AG09319 (cell line): ENCODE measurements around the gene PKIG.

Experiments used
- DNase-seq: peaks from one replicate; pipeline ENCODE4 v3.0.0-alpha.2; 2010; ENCODE audit warnings: low read depth; ENCODE audit errors: extremely low read depth
- TF ChIP-seq, protein P1 (sequence below): IDR thresholded peaks from 2 replicates; pipeline ENCODE4 v1.5.1; 2011; ENCODE audit warnings: low read depth, mild to moderate bottlenecking, inconsistent platforms, low read length, moderate library complexity

PKIG gene

GRCh38 chr20:44641325-44641724 is 58.9 kb downstream of the PKIG start:
- no peak for DNase-seq

DNA sequence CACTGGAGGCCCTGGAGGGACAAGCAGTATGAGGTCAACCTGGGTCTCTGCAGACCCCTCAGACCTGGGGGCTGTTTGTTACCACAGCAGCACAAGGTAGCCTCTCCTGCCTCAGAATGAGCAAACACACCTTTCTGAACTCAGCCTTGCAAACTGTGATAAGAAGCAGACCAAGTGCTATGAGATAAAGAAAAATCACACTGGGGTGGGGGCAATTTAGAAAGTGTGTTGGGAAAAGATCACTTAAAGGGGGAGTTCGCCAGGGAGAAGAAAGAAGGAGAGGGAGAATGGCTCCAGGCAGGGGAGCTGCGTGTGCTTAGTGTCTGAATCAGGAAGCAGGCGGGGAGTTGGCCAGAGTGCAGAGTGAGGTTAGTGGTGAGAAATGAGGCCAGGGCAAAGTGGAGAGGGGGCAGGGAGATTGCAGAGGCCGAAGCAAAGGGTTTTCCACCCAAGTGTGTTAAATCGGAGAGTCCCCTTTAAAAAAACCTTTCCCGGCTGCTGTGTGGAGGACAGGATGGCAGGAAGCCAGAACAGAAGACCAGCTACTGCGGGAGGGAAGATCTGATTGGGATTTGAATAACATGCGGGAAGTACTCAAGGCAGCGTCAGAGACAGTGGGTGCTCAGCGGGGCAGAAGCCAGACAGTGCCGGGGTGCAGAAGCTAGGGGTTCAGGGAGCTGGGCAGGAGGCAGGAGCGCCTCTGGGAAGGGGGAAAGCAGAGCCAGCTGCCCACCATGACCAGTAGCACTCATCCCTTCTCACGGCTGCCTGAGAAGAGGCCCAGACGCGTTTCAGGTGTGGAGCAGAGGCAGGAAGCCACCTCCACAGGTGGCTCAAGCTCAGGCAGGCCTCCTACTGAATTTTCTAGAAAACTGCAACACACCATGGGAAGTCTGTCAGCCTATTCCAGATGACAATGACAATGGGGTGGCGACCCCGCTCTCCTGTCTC is 60.1 kb downstream of the PKIG start:
- DNase-seq, result peak; percentile 24

More at GRCh38 chr20:44641325-44641724, 58.9 kb downstream of the PKIG start:
- TF ChIP-seq, protein P1, sequence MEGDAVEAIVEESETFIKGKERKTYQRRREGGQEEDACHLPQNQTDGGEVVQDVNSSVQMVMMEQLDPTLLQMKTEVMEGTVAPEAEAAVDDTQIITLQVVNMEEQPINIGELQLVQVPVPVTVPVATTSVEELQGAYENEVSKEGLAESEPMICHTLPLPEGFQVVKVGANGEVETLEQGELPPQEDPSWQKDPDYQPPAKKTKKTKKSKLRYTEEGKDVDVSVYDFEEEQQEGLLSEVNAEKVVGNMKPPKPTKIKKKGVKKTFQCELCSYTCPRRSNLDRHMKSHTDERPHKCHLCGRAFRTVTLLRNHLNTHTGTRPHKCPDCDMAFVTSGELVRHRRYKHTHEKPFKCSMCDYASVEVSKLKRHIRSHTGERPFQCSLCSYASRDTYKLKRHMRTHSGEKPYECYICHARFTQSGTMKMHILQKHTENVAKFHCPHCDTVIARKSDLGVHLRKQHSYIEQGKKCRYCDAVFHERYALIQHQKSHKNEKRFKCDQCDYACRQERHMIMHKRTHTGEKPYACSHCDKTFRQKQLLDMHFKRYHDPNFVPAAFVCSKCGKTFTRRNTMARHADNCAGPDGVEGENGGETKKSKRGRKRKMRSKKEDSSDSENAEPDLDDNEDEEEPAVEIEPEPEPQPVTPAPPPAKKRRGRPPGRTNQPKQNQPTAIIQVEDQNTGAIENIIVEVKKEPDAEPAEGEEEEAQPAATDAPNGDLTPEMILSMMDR, result no peak

GRCh38 chr20:44643154-44643519 is 60.8 kb downstream of the PKIG start:
- TF ChIP-seq, protein P1, result no peak
- DNase-seq, result no peak

More for the DNA sequence above, 60.1 kb downstream of the PKIG start:
- TF ChIP-seq, protein P1, result no peak

- TF ChIP-seq, protein P1, result no peak
- no peak for DNase-seq
Observed at GRCh38 chr20:44643596-44644229, 61.3 kb downstream of the PKIG start.

DNA sequence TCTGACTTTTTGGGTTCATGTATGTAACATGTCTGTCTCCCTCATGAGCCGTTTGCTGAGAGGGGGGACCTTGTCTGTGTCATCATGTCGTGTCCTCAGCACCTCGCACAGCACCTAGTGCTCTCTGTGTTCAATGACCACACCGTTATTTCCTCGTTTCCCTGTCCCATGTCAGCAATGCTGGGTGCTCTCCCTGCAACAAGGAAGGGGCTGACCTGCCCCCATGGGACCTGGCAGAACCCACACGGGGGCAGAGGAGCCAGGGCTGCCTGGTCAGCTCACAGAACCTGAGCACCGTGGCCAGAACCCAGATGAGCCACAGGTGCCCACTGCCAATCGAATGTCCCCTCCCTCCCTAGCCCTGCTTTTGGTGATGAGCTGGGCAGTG is 61.8 kb downstream of the PKIG start:
- no peak for DNase-seq
- TF ChIP-seq, protein P1, result no peak

DNA sequence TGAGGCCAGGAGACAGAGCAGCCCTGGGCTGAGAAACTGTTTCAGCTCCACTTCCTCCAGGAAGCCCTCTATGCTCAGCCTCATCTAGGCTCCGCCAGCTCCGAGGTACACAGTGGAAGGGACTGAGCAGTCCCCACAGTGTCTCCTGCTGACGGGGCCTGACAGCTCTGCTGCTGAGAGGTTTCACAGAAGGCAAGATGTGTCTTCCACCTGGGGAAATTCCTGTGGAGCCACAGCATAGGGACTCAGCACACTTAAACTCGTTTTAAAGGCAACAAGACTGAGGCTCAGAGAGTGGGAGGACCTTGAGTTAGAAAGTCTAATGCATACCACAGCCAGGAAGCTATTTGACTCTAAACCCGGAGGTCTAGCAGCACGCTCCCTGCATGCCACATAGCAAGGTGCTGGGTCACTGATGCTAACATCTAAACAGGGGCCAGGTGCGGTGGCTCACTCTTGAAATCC is 62.3 kb downstream of the PKIG start:
- TF ChIP-seq, protein P1, result no peak
- DNase-seq, result no peak
